ENCODE results near the gene SCCPDH. TPM values are rescaled to one million over a fixed set of nuclear protein-coding genes. Genes with fewer than 3 reads are reported as not detected.

SCCPDH gene
- total RNA-seq, 3 donors from 2014 or later = 11.3 to 30.8 (median 23.7) TPM

DNA sequence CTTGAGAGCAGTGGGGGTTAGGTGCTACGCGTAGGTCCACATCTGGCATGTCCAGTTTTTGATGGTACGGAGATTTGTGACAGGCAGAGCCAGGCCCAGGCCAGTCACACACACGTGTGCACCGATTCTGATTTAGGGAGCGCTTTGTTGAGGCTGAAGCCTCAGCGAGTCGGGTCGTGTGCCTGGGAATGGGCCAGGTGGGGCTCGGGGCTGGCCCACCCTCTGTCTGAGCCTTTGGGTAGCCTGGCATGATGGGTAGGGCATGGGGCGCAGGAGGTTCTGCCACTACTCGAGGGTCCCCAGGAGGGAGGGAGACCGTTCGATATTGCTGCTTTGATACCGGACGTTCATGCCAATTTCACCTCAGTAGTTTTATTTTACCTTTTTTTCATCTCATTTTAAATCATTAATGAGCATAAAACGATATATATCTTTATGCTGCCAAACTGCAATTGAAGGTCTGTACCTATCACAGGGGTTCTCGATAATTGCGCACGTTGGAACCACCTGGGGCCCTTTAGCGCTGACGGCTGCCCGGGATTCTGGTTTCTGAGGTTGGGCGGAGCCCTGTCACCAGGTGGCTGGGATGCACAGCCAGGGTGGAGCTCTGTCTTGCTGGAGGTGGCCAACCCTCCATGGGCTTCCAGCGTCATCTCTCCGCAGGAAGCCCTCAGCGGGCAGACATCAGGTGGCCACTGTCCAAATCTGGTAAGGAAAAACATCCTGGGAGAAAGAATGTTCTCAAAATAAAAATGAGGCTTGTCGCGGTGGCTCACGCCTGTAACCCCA lies 71.9 kb downstream of the SCCPDH start:
- Histone ChIP-seq H3K27me3 (peaks cover 0 to 9% of the 10 kb centered on the region in 2 donors), H3K4me3 (no peak overlapping the region), H3K9me3 (no peaks in the 10 kb centered on the region), H3K27ac (no peak overlapping the region), H3K36me3 (no peaks in the 10 kb centered on the region), H3K4me1 (no peaks in the 10 kb centered on the region)
- no peak for DNase-seq (ENCODE audit: low spot score in 2 of 2)
- intact Hi-C loops (cut with DNase I; ENCODE audit: low total_unique reads) = no loop called here
- TF ChIP-seq POLR2AphosphoS5 (IDR thresholded peaks at IDR 0.05) (no peak), POLR2A (IDR thresholded peaks at IDR 0.05) (no peak)
- TF ChIP-seq, protein P1, sequence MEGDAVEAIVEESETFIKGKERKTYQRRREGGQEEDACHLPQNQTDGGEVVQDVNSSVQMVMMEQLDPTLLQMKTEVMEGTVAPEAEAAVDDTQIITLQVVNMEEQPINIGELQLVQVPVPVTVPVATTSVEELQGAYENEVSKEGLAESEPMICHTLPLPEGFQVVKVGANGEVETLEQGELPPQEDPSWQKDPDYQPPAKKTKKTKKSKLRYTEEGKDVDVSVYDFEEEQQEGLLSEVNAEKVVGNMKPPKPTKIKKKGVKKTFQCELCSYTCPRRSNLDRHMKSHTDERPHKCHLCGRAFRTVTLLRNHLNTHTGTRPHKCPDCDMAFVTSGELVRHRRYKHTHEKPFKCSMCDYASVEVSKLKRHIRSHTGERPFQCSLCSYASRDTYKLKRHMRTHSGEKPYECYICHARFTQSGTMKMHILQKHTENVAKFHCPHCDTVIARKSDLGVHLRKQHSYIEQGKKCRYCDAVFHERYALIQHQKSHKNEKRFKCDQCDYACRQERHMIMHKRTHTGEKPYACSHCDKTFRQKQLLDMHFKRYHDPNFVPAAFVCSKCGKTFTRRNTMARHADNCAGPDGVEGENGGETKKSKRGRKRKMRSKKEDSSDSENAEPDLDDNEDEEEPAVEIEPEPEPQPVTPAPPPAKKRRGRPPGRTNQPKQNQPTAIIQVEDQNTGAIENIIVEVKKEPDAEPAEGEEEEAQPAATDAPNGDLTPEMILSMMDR (IDR thresholded peaks at IDR 0.05) = no peak

GRCh38 chr1:246797157-246797556 lies 72.9 kb downstream of the SCCPDH start:
- no peaks in the 10 kb centered on the region for H3K9me3 ChIP-seq
- H3K27me3 ChIP-seq = peaks cover 0 to 9% of the 10 kb centered on the region in 2 donors
- no peak overlapping the region for H3K4me3 ChIP-seq
- TF ChIP-seq, protein P1 (IDR thresholded peaks at IDR 0.05) = no peak
- TF ChIP-seq POLR2A (IDR thresholded peaks at IDR 0.05) (no peak), POLR2AphosphoS5 (IDR thresholded peaks at IDR 0.05) (no peak)
- H3K27ac ChIP-seq = no peak overlapping the region
- no peak for DNase-seq (ENCODE audit: low spot score in 2 of 2)
- intact Hi-C loops (cut with DNase I; ENCODE audit: low total_unique reads) = no loop called here
- no peaks in the 10 kb centered on the region for H3K36me3 ChIP-seq
- no peaks in the 10 kb centered on the region for H3K4me1 ChIP-seq

DNA sequence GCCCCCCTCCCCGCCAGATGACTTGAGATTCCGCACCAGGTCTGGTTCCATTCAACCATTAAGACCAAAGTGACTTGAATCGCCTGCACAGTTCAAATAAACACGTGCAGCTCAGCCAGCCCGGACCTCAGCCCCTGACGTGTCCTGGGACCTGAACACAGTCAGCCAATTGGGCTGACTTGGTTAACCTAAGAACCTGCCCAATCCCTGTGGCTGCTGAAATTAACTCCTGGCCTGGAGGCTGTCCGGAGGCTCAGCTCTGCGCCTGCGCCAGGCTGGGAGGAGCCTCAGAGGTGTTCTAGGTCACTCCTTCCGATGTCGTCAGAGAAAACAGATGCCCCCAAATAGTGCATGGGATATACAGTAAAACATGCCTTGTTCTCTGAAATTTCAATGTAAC lies 73.4 kb downstream of the SCCPDH start:
- Histone ChIP-seq H3K27me3 (peaks cover 0 to 7% of the 10 kb centered on the region in 2 donors), H3K27ac (no peak overlapping the region), H3K4me1 (no peaks in the 10 kb centered on the region), H3K4me3 (no peak overlapping the region), H3K9me3 (no peaks in the 10 kb centered on the region), H3K36me3 (no peaks in the 10 kb centered on the region)
- TF ChIP-seq, protein P1 (IDR thresholded peaks at IDR 0.05) = no peak
- TF ChIP-seq POLR2A (IDR thresholded peaks at IDR 0.05) (no peak), POLR2AphosphoS5 (IDR thresholded peaks at IDR 0.05) (no peak)
- DNase-seq (ENCODE audit: low spot score in 2 of 2) = no peak
- intact Hi-C loops (cut with DNase I; ENCODE audit: low total_unique reads) = no loop called here

GRCh38 chr1:246798107-246798506 lies 73.9 kb downstream of the SCCPDH start:
- no peak for DNase-seq (ENCODE audit: low spot score in 2 of 2)
- TF ChIP-seq POLR2AphosphoS5 (IDR thresholded peaks at IDR 0.05) (no peak), POLR2A (IDR thresholded peaks at IDR 0.05) (no peak)
- TF ChIP-seq, protein P1 (IDR thresholded peaks at IDR 0.05) = no peak
- Histone ChIP-seq H3K36me3 (no peaks in the 10 kb centered on the region), H3K4me3 (no peak overlapping the region), H3K27me3 (peaks cover 0 to 6% of the 10 kb centered on the region in 2 donors), H3K4me1 (no peaks in the 10 kb centered on the region), H3K9me3 (no peaks in the 10 kb centered on the region), H3K27ac (no peak overlapping the region)
- intact Hi-C loops (cut with DNase I; ENCODE audit: low total_unique reads) = no loop called here

GRCh38 chr1:246798606-246799496 lies 74.6 kb downstream of the SCCPDH start:
- intact Hi-C loops (cut with DNase I; ENCODE audit: low total_unique reads) = no loop called here
- no peak overlapping the region for H3K27ac ChIP-seq
- no peaks in the 10 kb centered on the region for H3K36me3 ChIP-seq

More at GRCh38 chr1:246798606-246799496, 74.6 kb downstream of the SCCPDH start:
- Histone ChIP-seq H3K9me3 (no peaks in the 10 kb centered on the region), H3K4me1 (no peaks in the 10 kb centered on the region), H3K4me3 (no peak overlapping the region), H3K27me3 (peaks cover 0 to 6% of the 10 kb centered on the region in 2 donors)
- no peak for DNase-seq (ENCODE audit: low spot score in 2 of 2)
- no peak for TF ChIP-seq POLR2A (IDR thresholded peaks at IDR 0.05)
- no peak for TF ChIP-seq POLR2AphosphoS5 (IDR thresholded peaks at IDR 0.05)
- TF ChIP-seq, protein P1 (IDR thresholded peaks at IDR 0.05) = no peak
